ENCODE results near the gene ZNF45. TPM values are rescaled to one million over a fixed set of nuclear protein-coding genes. Genes with fewer than 3 reads are reported as not detected.
A peak's percentile ranks its signal among the peaks of the same experiment; 100 is the strongest.

Gene ZNF45
- total and polyA plus RNA-seq, 2 of the 13 experiments (the other 11 are each of a cell fraction or from before 2014, with no cell fraction given) = 2.4 to 11.3 TPM

DNA sequence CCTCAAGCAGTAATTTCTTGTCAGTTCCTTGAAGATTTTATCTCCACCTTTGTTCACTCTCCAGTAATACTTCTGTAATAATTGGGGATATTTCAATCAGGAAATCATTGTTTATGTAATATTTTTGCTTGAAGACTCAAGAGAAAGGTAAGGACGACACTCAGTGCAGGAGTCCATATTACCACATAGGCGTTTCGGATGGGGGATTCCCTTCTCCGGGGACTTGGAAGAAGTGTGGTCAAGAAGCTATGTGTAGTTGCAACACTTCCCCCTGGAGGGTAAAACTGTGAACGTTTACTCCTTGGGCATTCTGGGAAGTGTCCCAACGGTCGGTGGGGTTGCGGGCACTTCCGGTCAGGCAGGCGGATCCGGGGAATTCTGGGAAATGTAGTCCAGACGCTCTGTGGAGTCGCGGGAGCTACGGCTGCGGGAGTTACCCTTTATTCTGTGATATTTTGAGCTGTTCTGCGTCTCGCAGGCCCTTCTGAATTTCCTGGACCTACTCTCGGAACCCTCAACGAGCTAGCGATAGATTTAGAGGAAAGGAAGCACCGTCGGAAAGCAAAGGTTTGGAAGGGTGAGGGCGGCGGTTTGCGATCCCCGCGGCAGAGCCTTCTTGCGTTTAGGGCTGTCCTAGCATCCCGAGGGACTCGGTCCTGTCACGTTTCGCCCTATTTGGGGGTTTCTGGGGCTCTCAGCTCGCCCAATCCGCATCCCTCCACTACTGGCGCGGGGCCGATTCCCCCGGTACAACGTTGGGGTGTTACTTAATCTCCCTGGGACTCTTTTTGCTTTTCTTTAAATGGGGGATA, 16.0 kb upstream of the ZNF45 start, which contains the start of gene ZNF221 (continued):
- 0 out of 2 replicates have a peak, but pooled peaks have one; percentile 55 for TF ChIP-seq BORCS8-MEF2B (CRISPR knock-in tag; IDR thresholded peaks at IDR 0.05)
- no peak for TF ChIP-seq ZSCAN12 (CRISPR knock-in tag; IDR thresholded peaks at IDR 0.05)
- 0 out of 2 replicates have a peak, but pooled peaks have one; percentile 16 for TF ChIP-seq ZNF644 (CRISPR knock-in tag; IDR thresholded peaks at IDR 0.05; ENCODE audit: low read depth)
- TF ChIP-seq SRY (CRISPR knock-in tag; IDR thresholded peaks at IDR 0.05) = peak; percentile 53; the same call in 1 of the 2 replicates
- TF ChIP-seq ZBTB42 (CRISPR knock-in tag; IDR thresholded peaks at IDR 0.05) = no peak
- TF ChIP-seq, protein P1, sequence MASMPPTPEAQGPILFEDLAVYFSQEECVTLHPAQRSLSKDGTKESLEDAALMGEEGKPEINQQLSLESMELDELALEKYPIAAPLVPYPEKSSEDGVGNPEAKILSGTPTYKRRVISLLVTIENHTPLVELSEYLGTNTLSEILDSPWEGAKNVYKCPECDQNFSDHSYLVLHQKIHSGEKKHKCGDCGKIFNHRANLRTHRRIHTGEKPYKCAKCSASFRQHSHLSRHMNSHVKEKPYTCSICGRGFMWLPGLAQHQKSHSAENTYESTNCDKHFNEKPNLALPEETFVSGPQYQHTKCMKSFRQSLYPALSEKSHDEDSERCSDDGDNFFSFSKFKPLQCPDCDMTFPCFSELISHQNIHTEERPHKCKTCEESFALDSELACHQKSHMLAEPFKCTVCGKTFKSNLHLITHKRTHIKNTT (CRISPR knock-in tag; IDR thresholded peaks at IDR 0.05) = no peak
- TF ChIP-seq HNRNPLL (IDR thresholded peaks at IDR 0.05; ENCODE audit: low read depth, low read length, poor library complexity, severe bottlenecking) = peak; percentile 50
- TF ChIP-seq, protein P2, sequence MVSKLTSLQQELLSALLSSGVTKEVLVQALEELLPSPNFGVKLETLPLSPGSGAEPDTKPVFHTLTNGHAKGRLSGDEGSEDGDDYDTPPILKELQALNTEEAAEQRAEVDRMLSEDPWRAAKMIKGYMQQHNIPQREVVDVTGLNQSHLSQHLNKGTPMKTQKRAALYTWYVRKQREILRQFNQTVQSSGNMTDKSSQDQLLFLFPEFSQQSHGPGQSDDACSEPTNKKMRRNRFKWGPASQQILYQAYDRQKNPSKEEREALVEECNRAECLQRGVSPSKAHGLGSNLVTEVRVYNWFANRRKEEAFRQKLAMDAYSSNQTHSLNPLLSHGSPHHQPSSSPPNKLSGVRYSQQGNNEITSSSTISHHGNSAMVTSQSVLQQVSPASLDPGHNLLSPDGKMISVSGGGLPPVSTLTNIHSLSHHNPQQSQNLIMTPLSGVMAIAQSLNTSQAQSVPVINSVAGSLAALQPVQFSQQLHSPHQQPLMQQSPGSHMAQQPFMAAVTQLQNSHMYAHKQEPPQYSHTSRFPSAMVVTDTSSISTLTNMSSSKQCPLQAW (CRISPR knock-in tag; IDR thresholded peaks at IDR 0.05) = peak; percentile 71; the same call in 1 of the 2 replicates
- no peak for TF ChIP-seq SMYD3 (CRISPR knock-in tag; IDR thresholded peaks at IDR 0.05)
- TF ChIP-seq BCL6 (CRISPR knock-in tag; IDR thresholded peaks at IDR 0.05) = 0 out of 2 replicates have a peak, but pooled peaks have one; percentile 25
- TF ChIP-seq ZNF709 (CRISPR knock-in tag; IDR thresholded peaks at IDR 0.05) = no peak
- no peak for TF ChIP-seq IKZF4 (CRISPR knock-in tag; IDR thresholded peaks at IDR 0.05; ENCODE audit: borderline replicate concordance, low read depth, not compliant biosample characterization)
- TF ChIP-seq SNAI1 (CRISPR knock-in tag; IDR thresholded peaks at IDR 0.05; ENCODE audit: borderline replicate concordance) = no peak
- TF ChIP-seq ZNF367 (CRISPR knock-in tag; IDR thresholded peaks at IDR 0.05; ENCODE audit: borderline replicate concordance) = no peak
- TF ChIP-seq, protein P3, sequence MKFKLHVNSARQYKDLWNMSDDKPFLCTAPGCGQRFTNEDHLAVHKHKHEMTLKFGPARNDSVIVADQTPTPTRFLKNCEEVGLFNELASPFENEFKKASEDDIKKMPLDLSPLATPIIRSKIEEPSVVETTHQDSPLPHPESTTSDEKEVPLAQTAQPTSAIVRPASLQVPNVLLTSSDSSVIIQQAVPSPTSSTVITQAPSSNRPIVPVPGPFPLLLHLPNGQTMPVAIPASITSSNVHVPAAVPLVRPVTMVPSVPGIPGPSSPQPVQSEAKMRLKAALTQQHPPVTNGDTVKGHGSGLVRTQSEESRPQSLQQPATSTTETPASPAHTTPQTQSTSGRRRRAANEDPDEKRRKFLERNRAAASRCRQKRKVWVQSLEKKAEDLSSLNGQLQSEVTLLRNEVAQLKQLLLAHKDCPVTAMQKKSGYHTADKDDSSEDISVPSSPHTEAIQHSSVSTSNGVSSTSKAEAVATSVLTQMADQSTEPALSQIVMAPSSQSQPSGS (CRISPR knock-in tag; IDR thresholded peaks at IDR 0.05) = no peak
- no peak for TF ChIP-seq ZNF432 (CRISPR knock-in tag; IDR thresholded peaks at IDR 0.05; ENCODE audit: borderline replicate concordance)
- TF ChIP-seq CEBPB (IDR thresholded peaks at IDR 0.05; ENCODE audit: borderline replicate concordance, low read depth, low read length) = peak; percentile 84
- no peak for TF ChIP-seq TSC22D2 (CRISPR knock-in tag; IDR thresholded peaks at IDR 0.05; ENCODE audit: borderline replicate concordance)
- TF ChIP-seq, protein P4, sequence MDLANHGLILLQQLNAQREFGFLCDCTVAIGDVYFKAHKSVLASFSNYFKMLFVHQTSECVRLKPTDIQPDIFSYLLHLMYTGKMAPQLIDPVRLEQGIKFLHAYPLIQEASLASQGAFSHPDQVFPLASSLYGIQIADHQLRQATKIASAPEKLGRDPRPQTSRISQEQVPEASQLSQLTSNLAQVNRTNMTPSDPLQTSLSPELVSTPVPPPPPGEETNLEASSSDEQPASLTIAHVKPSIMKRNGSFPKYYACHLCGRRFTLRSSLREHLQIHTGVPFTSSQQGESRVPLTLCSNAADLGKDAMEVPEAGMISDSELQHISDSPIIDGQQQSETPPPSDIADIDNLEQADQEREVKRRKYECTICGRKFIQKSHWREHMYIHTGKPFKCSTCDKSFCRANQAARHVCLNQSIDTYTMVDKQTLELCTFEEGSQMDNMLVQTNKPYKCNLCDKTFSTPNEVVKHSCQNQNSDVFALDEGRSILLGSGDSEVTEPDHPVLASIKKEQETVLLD (CRISPR knock-in tag; IDR thresholded peaks at IDR 0.05; ENCODE audit: low read depth) = no peak
- peak; percentile 94 for TF ChIP-seq HCFC1 (IDR thresholded peaks at IDR 0.05; ENCODE audit: low read depth, low read length)
- no peak for TF ChIP-seq ZNF850 (CRISPR knock-in tag; conservative IDR thresholded peaks at IDR 0.05)
- TF ChIP-seq ZNF713 (CRISPR knock-in tag; IDR thresholded peaks at IDR 0.05) = no peak
- no peak for TF ChIP-seq KLF15 (CRISPR knock-in tag; IDR thresholded peaks at IDR 0.05; ENCODE audit: borderline replicate concordance)
- TF ChIP-seq ZNF256 (CRISPR knock-in tag; conservative IDR thresholded peaks at IDR 0.05) = no peak
- TF ChIP-seq ZFYVE20 (CRISPR knock-in tag; IDR thresholded peaks at IDR 0.05; ENCODE audit: borderline replicate concordance, low read depth) = no peak
